Esophagus squamous epithelium (tissue), 5 donors: ENCODE measurements around the gene COASY. TPM values are rescaled to one million over a fixed set of nuclear protein-coding genes. Genes with fewer than 3 reads are reported as not detected.

ENCODE experiments used
- DNase-seq: peaks from one replicate; lab custom pipeline; 2025; lab: John Stamatoyannopoulos, UW
- H3K27ac ChIP-seq, 4 donors: fragments of 200-600 bp; sonication (generic); one replicate each; pipeline ENCODE4 v1.5.1; 2016 to 2019; ENCODE audit warnings: mild to moderate bottlenecking in 1 of 4
- H3K27me3 ChIP-seq, 4 donors: fragments of 200-600 bp; sonication (generic); 1 replicate in 3 of 4; 2 replicates in 1 of 4; pipeline versions ENCODE4 v1.5.1 to v1.6.0; 2017 to 2021; ENCODE audit warnings: antibody characterized with exemption in 1 of 4
- H3K36me3 ChIP-seq, 3 donors: fragments of 200-600 bp; sonication (generic); one replicate each; pipeline ENCODE4 v1.5.1; 2016 to 2019
- H3K4me1 ChIP-seq, 3 donors: fragments of 200-600 bp; sonication (generic); one replicate each; pipeline ENCODE4 v1.5.1; 2017 to 2019
- H3K4me3 ChIP-seq, 4 donors: fragments of 200-600 bp; sonication (generic); 1 replicate in 3 of 4; 2 replicates in 1 of 4; pipeline ENCODE4 v1.5.1; 2016 to 2019; ENCODE audit warnings: mild to moderate bottlenecking in 2 of 4, moderate library complexity in 1 of 4
- H3K9me3 ChIP-seq, 3 donors: fragments of 200-600 bp; sonication (generic); one replicate each; pipeline ENCODE4 v1.5.1; 2016 to 2019
- POLR2A ChIP-seq, 4 donors: fragments of 450-650 bp; IDR thresholded peaks; one replicate each; pipeline ENCODE4 v1.6.1; 2017; ENCODE audit warnings: antibody characterized with exemption in 4 of 4, mild to moderate bottlenecking in 4 of 4, moderate library complexity in 3 of 4
- WGBS, 2 donors: methylation state at CpG; one replicate each; pipeline ENCODE4 v1.1.5; 2018; 5-methylcytosine and 5-hydroxymethylcytosine counted together
- intact Hi-C: fragments of 100-400 bp; cut with DNase I; formaldehyde crosslinking; loops from one replicate; pipeline ENCODE4 v1.15.0; 2022
- total RNA-seq, 4 donors: library from RNA; depleted of rRNA; stranded (reverse); fragments of >200 nt; gene quantifications; one replicate each; pipeline ENCODE4 v1.1.0, GENCODE V29; 2016
- TF ChIP-seq, protein P1 (sequence below), 6 experiments: fragments of 450-650 bp in 4 of 6; fragments of 200-600 bp in 2 of 6; sonication (generic) in 2 of 6; IDR thresholded peaks; one replicate each; pipeline ENCODE4 v1.5.1; 2016 to 2019; ENCODE audit warnings: antibody characterized with exemption in 6 of 6, mild to moderate bottlenecking in 4 of 6, moderate library complexity in 4 of 6
- donor health status: DM: yes; HTN: yes; CAD: no.

Gene COASY
- total RNA-seq, 4 donors from 2014 or later: 34.1 to 52.2 (median 46.5) TPM

DNA sequence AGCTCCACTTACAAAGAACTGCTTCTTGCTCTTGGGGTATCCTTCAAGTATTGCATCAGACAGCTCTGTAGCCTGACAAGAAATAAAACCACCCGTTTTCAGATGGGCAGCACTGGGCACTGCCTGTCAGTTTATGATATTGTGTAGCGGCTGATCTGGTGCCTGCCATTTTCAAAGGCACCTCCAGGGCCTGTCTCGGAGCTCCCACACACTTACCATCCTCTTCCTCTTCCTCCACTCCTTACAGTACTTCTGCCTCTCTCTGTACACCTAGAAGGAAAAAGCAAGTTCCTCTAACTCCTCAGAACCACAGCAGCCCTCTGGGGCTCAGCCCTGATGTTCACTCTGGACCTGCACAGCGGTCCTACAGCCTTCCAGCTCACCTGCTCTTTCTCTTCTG, 11.1 kb downstream of the COASY start:
- DNase-seq: no peak

DNA sequence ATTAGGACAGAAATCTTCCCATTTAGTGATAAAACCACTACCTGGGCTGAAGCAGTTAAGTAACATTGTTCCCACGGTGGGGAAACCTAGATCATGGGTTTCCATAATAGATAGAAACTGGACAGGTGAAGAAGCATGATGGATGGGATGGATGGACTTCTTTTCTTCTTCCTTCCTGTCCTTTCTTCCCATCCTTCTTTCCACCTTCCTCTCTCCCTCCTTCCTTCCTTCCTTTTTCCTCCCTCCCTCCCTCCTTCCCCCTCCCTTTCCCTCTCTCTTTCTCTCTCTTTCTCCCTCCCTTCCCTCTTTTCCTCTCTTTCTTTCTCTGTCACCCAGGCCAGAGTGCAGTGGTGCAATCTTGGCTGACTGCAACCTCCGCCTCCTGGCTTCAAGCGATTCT, 12.5 kb downstream of the COASY start:
- intact Hi-C loops: no loop called here
- H3K36me3 ChIP-seq: peaks cover 32 to 65% (median 38%) of the 10 kb centered on the region in 3 donors
- no peaks in the 10 kb centered on the region for H3K27me3 ChIP-seq
- no peak for DNase-seq
- H3K27ac ChIP-seq: no peak overlapping the region
- peaks cover 14 to 35% (median 22%) of the 10 kb centered on the region in 3 donors for H3K4me1 ChIP-seq
- no peak overlapping the region for H3K4me3 ChIP-seq
- no peaks in the 10 kb centered on the region for H3K9me3 ChIP-seq
- no peak for TF ChIP-seq POLR2A (IDR thresholded peaks at IDR 0.05)
- TF ChIP-seq, protein P1, sequence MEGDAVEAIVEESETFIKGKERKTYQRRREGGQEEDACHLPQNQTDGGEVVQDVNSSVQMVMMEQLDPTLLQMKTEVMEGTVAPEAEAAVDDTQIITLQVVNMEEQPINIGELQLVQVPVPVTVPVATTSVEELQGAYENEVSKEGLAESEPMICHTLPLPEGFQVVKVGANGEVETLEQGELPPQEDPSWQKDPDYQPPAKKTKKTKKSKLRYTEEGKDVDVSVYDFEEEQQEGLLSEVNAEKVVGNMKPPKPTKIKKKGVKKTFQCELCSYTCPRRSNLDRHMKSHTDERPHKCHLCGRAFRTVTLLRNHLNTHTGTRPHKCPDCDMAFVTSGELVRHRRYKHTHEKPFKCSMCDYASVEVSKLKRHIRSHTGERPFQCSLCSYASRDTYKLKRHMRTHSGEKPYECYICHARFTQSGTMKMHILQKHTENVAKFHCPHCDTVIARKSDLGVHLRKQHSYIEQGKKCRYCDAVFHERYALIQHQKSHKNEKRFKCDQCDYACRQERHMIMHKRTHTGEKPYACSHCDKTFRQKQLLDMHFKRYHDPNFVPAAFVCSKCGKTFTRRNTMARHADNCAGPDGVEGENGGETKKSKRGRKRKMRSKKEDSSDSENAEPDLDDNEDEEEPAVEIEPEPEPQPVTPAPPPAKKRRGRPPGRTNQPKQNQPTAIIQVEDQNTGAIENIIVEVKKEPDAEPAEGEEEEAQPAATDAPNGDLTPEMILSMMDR (IDR thresholded peaks at IDR 0.05): no peak
- WGBS, 2 donors: 65 to 76% methylated on average over 3 of the region's 3 CpGs

More for the DNA sequence above, 11.1 kb downstream of the COASY start:
- no peak overlapping the region for H3K4me3 ChIP-seq
- no peaks in the 10 kb centered on the region for H3K27me3 ChIP-seq
- WGBS, 2 donors: 81 to 90% methylated on average over 4 of the region's 4 CpGs
- H3K4me1 ChIP-seq: peaks cover 16 to 35% (median 19%) of the 10 kb centered on the region in 3 donors
- H3K36me3 ChIP-seq: peaks cover 43 to 71% (median 50%) of the 10 kb centered on the region in 3 donors
- H3K27ac ChIP-seq: no peak overlapping the region
- no peaks in the 10 kb centered on the region for H3K9me3 ChIP-seq
- intact Hi-C loops: no loop called here
- TF ChIP-seq, protein P1 (IDR thresholded peaks at IDR 0.05): no peak
- no peak for TF ChIP-seq POLR2A (IDR thresholded peaks at IDR 0.05)

DNA sequence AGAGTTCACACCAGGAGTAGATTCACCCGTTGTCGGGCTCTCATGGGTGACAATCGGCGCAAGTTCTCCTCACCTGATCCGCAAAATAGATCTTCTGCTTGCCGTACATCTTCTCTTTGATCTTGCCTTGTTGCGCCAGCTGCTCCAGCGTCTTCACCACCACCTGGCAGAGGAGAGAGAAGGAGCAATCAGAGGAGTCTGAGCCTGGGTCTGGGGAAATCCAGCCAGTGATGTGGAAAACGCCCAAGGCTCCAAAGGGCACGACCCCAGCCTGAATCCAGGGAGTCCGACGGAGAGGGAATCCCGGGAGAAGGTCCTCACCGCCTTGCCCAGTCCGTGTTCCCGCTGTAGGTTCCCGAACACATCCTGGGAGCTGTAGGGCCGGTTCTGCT, 15.2 kb downstream of the COASY start:
- Histone ChIP-seq H3K36me3 (peaks cover 16 to 65% (median 46%) of the 10 kb centered on the region in 3 donors), H3K4me1 (peaks cover 14 to 45% (median 22%) of the 10 kb centered on the region in 3 donors), H3K27me3 (no peaks in the 10 kb centered on the region), H3K27ac (peak overlapping the region; percentile 85 to 92 (median 90)), H3K9me3 (no peaks in the 10 kb centered on the region), H3K4me3 (peak overlapping the region; percentile 53 to 85 (median 59))
- TF ChIP-seq, protein P1 (IDR thresholded peaks at IDR 0.05): no peak
- TF ChIP-seq POLR2A (IDR thresholded peaks at IDR 0.05): no peak
- DNase-seq: no peak
- intact Hi-C loops: loop anchor here (5.0 kb wide), 1 partner anchor 105 kb away; the partner anchor contains the start of genes CCR10 and CNTNAP1
- 4 to 8% methylated on average over 4 to 6 of the region's 18 CpGs for WGBS, 2 donors

DNA sequence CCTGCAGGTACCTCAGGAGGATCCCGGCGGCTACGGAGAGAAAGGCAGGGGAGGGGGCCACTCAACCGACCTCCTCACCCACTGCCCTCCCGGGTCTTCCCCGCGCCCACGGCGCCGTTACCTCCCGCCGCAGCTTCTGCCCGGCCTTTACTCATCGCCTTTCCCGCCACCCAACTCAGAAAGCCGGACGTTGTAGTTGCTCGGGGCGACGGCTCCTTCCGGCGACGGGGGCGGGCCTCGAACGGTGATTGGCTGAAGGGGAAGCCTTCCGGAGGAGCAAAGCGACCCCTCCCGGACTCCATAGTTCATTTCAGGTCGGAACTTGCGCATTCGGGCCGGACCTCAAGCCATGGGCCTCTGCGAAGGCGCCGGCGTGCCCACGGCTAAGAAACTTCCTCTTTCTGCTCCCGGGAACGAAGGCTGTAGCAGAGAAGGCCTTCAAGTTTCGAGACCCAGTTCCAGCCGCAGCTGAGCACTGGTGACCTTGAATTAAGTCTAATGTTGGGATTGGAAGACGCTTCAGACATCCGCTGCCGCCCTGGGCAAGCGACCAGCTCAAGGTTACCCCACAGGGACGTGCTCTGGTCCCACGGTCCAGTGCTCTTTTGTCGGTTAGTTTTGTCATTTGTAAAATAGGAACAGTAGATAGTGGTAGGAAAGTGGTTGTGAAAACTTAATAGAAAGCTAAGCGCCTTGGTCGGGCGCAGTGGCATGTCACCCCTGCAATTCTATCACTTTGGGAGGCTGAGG, 15.8 kb downstream of the COASY start, which contains the start of gene PSMC3IP:
Gene PSMC3IP, minus strand, starts transcription at position 198 of the 750 bp plus-strand sequence. Its CDS starts 43 bp downstream, at position 155.
- peak; percentile 89 for DNase-seq
- Histone ChIP-seq H3K4me3 (peak within 1 kb of the TSS; percentile 53 to 85 (median 59)), H3K9me3 (no peaks in the 10 kb centered on the region), H3K27me3 (no peaks in the 10 kb centered on the region), H3K36me3 (peaks cover 13 to 65% (median 46%) of the 10 kb centered on the region in 3 donors), H3K4me1 (peaks cover 14 to 45% (median 22%) of the 10 kb centered on the region in 3 donors), H3K27ac (peak within 1 kb of the TSS; percentile 85 to 92 (median 90))
- WGBS, 2 donors: 0% methylated on average over 24 of the region's 52 CpGs
- intact Hi-C loops: loop anchor here (5.0 kb wide), 1 partner anchor 105 kb away; the partner anchor contains the start of genes CCR10 and CNTNAP1
- peak in 3 of 4 donors; percentile 45 to 66 (median 54) for TF ChIP-seq POLR2A (IDR thresholded peaks at IDR 0.05)
- TF ChIP-seq, protein P1 (IDR thresholded peaks at IDR 0.05): peak; percentile 16 to 56 (median 52)
